ENCODE data around the gene DUSP22.

DNA sequence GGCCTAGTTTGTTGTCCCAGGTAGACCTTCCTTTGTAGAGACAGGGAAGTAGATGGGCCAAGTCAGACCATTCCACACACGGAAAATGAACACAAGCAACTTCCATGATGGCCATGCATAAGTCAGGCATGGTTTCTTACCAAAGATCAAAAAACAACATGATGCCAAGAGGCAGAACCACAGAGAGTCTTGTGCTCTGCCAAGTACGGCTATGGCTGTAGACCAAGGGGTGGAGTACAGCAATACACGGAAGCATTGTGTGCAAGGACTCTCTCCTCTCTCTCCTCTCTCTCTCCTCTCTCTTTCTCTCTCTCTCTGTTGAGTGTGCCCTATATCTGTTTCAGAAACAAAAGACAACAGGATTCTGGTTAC lies 4.8 kb upstream of the DUSP22 start:
- TF ChIP-seq, protein P1, sequence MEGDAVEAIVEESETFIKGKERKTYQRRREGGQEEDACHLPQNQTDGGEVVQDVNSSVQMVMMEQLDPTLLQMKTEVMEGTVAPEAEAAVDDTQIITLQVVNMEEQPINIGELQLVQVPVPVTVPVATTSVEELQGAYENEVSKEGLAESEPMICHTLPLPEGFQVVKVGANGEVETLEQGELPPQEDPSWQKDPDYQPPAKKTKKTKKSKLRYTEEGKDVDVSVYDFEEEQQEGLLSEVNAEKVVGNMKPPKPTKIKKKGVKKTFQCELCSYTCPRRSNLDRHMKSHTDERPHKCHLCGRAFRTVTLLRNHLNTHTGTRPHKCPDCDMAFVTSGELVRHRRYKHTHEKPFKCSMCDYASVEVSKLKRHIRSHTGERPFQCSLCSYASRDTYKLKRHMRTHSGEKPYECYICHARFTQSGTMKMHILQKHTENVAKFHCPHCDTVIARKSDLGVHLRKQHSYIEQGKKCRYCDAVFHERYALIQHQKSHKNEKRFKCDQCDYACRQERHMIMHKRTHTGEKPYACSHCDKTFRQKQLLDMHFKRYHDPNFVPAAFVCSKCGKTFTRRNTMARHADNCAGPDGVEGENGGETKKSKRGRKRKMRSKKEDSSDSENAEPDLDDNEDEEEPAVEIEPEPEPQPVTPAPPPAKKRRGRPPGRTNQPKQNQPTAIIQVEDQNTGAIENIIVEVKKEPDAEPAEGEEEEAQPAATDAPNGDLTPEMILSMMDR (IDR thresholded peaks at IDR 0.05; ENCODE audit: low read depth, low read length), result no peak
- TF ChIP-seq EZH2phosphoT487 (IDR thresholded peaks at IDR 0.05; ENCODE audit: low read depth), result no peak
